HG02642 (cell line): ENCODE data around the gene AGPAT4.

Experiments used
- ATAC-seq: cut with Tn5 transposase; IDR thresholded peaks from one replicate; pipeline ENCODE4 v1.9.1; 2021; ENCODE audit warnings: mild to moderate bottlenecking; ENCODE audit not compliant: unreplicated experiment, poor library complexity

Gene AGPAT4

DNA sequence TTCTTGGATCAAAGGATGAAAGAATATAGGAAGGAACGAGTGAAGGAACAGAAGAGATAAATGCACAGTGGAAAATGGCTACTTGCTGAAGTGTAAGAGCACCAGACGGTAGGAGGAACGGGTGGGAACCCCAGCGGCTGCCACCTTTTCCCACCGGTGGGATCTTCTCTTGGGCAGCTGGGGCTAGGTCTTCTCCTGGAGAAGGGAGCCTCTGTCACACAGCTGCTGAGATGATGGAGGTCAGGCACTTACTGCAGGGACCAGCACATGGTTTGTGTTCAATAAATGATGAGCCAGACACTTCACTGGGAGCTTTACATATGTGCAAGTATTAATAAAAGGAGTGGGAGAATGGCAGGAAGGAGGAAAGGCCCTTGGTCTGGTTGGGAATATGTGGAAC, 123.7 kb downstream of the AGPAT4 start:
- no peak for ATAC-seq

DNA sequence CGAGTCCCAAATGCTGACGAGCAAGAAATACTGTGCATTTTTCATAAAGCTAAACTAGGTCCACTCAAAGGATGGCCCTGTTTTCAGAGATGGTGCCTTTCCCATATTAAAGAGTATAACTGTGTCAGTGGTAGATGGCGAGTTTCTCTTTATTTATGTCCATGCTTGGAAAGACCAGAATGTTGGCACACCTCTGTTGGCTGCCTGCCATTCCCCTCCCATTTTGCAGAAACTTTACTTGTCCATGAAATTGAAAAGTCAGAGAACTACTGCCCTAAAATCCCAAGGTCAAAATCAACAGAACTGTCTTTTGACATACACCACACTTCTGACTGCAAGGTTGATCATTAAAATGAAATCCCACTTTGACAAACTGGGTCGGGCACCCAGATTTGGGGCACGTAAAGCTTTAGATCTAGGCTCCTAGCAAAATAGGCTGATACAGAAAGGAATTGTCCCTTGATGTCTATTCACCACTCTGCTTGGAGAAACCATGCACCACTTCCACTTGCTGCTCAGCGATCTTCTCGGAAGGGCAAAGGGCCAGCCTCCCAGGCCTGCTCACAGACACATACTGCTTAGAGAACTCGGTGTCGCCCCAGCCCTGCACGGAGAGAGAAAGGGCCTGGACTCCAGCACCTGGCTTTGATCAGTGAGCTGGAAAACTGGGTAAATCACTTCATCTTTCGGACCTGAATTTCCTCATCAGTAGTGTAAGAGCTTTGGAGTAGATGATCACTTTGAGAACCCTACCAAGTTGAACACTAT, 130.0 kb downstream of the AGPAT4 start:
- no peak for ATAC-seq

DNA sequence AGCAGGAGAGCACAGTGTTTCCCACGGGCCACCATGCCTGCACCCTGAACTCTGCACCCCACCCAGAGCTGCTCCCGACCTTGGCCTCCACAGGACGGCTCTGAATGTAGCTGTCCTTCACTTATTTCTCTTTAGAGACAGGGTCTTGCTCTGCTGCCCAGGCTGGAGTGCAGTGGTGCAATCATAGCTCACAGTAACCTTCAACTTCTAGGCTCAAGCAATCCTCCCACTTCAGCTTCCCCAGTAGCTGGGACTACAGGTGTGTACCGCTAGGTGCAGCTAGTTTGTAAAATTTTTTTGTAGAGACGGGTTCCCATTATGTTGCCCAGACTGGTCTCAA, 130.9 kb downstream of the AGPAT4 start:
- ATAC-seq, result no peak

DNA sequence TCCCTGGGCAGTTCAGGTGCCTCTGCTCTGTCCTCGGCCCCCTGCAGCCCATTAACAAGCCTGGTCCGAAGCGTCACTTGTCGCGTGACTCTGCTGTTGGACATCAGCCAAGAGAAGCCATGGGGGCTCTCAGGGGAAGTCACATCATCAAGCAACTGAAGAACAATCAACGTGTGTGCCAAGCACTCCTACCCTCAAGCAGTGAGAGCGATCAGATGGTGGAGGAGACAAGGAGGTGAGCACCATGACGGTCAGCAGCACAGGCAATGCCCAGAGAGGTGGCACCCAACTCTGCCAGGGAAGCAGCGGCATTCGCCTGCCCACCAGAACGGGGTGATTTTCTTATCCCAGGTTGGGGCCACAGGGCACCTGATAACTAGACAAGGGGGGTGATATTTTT, 132.7 kb downstream of the AGPAT4 start:
- ATAC-seq, result no peak

DNA sequence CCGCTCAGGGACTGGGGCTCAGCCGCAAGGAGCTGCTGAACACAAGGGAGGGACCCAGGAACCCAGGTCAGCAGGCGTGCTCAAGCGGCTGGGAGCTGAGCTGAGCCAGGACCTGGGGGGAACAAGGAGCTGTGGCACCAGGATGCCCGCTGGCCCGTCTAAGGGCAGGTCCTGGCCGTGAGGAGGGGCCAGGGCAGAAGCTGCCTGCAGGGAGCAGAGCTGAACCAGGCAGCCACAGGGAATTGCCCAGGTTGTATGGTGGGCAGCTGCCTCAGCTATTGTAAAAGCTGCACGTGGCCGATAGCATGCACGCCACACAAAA, 133.3 kb downstream of the AGPAT4 start:
- no peak for ATAC-seq

DNA sequence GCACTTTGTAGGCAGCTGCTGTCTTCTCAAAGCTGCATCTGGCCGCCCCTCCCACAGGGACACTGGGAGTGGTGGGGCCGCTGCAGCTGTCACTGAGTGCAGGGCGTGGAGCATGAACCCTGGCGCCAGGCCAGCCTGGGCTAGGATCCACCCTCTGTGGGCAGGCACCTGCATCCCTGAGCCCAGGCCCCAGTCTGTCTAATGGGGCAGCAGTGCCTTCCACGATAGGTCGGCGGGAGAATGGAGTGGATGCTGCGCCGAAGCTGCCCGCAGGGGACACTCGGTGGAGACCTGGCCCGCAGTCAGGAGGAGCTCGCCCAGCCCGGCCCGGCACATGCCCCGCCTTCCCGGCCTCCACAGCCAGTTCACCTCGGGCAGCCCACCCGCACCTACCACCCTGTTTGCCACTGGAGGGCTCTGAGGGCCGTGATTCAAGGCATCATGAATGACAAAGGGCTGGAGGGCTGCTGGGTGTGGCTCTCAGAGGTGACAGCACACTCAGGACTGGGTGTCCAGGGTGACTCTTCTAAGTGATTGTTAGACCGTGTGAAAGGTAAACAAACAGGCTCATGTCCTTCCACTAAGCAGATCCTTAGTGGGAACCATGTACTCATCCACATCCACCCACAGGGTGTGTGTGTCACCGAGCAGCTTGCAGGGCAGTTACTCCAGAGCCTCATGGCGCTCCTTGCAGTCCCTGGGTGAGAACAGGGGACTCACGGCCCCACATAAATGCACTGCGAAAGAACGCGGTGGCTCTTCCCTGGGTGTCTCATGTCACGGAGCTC, 133.9 kb downstream of the AGPAT4 start:
- no peak for ATAC-seq

DNA sequence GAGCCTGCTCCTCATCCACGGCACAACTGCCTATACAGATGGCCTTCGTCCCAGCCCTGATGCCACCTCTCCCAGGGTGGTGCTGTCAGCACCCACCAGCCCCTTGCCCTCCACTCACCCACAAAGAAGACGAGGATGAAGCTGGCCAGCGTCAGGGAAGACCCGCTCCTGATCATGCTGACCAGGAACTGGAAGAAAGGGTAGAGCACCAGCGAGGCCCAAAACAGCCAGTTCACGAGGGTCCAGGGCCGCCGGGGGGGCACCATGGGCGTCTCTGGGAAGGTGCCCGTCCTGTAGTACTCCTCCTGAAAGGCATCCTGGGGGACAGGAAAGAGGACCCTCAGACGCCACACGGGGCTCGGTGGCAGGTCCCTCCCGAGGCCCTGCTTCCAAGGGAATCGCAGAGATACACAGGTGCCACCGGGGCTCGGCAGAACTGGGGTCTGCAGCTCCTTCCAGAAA, 134.5 kb downstream of the AGPAT4 start:
- ATAC-seq, result no peak

DNA sequence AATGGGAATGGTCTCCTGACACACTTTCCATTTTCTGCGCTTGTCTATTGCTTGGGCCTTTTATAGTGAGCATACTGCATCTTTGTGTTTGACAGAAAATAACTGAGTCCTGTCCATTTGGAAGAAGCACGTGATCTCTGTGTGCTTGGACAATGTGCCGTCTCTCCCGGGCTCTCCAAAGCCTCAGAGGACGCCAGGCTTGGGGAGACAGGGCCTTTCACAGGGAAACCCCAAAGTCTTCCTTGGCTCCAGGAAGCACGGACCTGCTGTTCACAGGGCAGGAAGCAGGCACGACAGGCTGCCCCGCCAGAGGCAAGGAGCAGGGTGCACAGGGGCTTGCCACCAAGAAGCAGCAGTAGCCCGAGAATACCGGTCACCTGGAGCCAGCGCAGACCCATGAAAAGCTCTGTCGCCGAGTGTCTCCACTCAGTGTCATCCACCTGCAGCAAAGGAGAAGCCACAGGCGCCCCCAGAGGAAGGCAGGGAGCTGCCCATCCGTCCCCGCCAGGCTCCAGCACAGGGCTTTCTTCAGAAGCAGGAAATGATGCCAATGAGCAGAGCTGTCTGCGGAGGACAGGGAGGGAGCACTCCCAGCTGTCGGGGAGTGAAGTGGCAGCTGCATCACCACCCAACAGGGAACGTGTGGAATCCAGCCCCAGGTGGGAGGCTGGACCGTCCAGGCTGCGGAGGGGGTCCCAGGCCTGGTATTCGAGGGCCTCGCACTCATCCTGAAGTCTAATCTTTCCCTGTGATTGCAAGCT, 135.1 kb downstream of the AGPAT4 start:
- no peak for ATAC-seq

DNA sequence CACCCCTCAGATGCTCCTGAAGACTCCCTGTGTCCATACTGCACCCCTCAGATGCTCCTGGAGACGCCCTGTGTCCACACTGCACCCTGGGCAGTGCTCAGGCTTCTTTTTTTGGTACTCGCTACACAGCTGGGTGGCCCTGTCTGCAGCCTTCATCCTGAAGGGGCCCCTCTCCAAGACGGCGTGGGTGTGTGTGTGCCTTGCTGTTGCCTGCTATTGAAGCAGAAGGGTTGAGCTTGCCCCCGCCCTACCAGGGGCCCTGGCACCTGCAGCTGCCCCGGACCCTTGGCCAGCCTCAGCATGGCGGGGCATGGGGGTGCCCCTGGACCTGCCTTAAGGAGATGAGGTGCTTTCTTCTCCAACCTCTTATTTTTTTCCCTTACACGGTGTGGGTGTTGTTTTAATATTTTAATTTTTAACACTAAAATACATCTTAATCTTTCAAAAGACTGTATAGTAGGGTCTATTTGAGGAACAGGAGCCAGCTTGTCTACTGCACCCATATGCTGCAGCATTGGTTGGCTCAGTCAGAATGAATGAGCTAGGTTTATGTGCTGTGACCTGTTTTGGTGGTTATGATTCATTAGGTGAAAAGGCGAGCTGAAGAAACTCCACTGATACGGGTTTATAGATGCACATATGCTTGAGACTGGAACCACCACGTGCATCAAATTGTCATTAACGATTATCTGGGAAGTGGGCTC, 135.9 kb downstream of the AGPAT4 start:
- ATAC-seq, result no peak

DNA sequence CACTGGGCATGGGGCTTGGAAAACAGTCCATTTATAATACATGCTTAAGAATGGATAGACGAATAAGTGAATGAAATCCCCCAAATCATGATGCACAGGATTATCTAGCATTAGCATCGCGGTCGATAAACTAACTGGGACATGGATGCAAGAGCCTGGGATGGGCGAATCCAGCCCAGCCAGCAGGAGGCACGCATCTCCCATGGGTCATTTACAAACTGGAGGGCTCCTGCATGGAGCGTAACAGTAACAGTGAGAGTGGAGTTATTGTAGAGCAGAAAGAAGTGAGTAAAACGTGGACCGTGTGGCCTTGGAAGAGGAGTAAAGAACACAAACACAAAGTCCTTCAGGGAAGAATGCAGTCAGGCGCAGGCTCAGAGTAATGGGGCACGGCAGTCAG, 136.5 kb downstream of the AGPAT4 start:
- ATAC-seq, result no peak

DNA sequence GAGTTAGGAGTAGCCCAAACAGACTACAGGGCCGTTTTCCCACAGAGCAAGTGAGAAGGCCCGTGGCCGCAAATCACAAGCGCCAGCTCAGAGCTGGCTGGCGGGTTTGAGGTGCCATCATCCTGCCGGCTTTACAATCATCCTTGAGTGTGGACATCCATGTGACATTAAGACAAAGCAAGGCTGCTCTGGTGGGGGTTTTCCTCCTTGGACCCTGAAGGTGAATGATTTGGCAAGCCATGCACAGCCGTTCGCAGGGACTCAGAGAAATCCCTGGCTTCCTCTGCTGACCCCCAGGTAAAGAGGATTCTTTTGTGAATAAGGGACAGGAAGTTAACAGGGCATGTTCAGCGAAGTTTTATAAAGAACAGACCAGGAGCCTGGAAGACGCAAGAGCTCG, 137.2 kb downstream of the AGPAT4 start:
- ATAC-seq, result no peak

DNA sequence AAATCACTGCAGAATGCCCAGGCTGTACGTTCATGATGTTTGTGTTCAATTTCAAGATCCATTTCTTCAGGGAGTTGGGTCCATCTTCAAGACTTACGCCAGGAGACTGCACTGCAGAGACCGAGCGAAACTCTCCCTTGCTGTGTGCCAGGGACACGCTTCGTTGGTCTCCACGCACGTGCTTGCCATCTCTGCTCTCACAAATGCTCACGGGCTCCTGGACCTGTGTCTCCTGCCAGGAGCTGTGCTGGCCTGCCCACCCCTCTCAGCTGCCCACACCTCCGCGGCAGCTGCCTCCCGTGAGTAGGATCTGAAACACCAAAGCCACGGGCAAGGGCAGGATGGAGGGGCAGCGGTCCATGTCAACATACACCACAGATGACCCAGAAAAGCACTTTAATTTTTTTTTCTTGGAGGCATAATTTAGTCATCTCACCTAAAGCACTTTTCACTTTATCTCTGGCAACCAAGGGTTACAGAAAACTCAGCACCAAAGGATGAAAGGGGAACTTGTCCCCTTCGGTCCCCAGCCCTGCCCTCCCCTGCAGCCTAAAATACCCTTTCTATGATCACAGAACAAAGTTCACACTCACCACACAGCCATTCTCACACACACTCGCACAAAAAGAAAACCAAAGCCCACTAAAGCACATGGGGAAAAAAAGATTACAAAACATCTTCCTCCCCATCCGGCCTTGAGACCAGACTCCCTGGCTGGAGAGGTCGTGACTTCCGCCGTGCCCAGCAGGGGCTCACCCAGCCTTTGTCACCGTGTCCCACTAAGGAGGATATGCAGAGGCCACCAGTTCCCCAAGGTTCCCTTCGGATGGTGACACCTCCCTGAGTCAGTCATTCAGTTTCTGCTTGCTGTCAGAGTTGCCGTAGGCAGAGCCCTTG, 137.9 kb downstream of the AGPAT4 start:
- ATAC-seq, result no peak

DNA sequence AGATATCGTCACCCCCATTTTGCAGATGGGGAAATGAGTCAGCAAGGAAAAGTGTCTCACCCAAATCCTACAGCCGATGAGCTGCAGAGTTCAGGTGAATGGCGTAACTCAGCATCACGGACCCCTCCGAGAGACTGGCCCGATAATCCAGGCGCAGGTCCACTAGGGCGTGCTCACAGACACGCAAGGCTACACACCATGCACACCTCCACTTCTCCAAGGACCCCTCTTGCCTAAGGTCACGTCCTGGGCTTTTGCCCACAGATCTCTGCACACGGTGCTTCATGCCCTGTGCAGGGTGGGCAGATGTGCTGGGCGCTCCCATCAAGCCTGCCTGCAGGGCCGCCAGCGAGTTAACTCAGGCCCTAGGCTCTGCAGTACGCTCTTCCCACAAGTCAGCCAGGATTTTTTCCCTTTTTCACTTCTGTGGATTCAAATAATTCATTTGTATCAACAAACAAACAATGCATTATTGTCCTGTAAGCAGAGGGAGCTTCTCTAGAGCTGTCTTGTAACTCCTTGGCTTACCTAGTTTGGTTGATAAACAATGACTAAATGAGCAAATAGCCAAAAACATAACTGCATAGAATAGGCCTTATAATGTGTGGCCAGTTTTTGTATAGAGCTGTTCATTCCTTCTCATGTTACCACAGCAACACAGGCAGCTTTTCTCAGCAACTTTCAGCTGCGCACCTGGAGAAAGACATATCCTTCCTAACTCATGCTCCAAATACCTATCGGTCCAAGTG, 139.1 kb downstream of the AGPAT4 start:
- ATAC-seq, result no peak

DNA sequence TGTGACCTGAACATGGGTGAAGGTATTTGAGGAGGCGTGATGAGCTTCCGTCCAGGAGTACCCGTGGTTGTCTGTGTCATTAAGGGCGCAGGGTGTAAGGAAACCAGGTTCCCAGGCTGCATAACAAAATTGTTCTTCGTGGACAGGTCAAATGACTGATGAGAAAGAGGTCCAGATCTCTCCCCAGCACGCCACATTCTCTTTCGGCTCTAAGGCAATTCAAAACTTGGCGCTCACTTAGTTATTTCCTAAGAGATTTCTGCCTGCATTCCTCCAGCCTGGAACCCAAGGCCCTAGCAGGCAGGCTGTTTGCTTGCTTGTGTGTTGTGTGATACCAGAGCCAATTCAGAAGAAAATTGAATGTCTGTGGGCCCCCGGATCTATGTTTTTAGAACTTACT, 139.9 kb downstream of the AGPAT4 start:
- no peak for ATAC-seq

DNA sequence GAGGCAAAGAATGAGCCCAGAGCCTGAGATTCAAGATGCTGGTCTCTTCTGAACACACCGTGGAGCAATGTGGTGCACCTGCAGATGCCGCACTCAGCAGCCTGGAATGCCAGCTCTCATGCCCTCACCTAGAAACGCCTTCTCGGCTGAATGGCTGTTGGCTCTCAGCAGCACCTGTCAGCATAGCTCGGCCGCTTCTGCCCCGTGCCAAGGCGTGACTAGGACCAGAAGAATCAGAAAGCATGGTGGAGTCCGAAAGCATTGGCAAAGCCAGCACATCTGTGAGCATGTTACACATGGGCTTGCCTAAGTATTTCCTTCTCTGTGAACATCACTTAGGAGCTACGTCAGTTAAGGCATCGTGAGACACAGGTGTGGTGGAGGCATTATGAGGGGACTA, 141.5 kb downstream of the AGPAT4 start:
- no peak for ATAC-seq

DNA sequence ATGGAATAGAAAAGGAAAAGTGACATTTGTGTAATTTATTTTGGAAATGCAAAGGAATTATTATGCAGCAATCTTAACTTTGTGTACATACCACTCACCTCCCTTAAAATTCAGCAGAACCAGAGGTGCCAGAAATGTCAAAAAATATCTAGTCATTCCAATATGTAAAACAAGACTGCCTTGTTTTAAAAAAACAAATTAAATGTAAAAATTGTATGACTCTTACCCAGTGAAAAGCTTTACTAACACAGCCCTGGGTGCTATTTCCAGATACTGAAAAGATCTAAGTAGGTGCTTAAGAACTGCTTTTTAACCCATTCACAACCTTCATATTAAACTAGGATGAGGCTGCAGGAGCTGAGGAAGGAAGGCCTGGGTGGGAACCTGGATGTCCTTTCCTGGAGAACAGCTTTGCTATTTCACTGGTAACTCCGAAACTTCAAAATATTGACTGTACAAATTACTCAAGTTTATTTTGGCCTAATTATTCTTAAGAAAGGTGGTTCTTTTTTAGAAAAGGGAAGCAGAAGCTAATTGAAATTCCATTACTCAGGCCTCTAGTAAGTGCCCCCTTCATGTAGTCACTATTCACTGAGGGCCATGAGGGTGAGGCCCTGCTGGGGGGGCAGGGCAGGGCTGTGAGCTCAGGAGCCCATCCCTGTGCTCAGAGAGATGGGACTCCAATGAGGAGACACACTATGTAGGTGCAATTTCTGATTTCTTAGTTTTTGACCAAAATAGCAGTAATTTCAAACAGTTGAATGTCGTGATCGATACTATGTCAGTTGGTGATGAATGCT, 142.7 kb downstream of the AGPAT4 start:
- no peak for ATAC-seq

DNA sequence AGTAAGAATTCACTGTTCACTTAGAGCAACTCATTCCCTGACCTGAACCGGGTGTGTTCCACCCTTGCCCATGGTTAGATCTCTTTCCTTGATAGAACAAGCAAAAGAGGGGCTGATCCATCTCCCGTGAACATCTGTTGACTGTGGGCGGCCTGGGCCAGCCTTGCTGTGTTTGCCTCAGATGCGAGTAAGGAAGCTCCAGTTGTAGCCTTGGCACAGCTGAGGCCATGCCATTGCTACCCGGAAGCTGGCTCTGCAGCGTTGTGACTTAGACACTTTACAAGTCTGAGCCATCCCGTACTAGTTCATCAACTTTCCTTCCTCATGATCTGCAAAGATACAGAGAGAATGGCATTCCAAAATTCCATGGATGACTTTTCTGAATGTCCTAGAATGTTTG, 143.3 kb downstream of the AGPAT4 start:
- no peak for ATAC-seq

DNA sequence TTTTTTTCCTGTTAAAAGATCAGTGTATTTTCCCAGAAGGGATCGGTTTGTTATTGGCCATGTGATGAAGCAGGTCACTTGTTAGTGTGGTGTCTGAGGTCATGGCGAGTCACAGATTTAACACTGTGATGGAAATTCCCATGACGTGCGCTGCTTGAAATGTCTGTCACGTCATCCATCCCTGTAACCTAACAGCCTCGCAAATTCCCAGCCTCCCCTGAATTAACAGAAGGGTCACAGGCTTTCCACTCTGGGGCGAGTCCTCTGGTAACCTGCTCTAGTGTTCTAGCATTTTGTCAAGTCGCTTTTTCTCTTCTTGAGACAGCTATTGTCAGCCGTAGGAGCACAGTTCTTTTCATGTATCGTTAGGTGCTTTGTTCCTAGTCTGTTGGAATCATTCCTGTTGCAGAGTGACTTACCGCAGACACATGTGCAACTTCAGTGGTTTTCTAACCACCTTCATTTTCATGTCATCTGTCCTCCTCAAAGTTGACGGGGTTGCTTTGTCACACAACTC, 145.1 kb downstream of the AGPAT4 start:
- ATAC-seq, result no peak
